ENCODE measurements around the gene ANKFY1.

The ANKFY1 gene

DNA sequence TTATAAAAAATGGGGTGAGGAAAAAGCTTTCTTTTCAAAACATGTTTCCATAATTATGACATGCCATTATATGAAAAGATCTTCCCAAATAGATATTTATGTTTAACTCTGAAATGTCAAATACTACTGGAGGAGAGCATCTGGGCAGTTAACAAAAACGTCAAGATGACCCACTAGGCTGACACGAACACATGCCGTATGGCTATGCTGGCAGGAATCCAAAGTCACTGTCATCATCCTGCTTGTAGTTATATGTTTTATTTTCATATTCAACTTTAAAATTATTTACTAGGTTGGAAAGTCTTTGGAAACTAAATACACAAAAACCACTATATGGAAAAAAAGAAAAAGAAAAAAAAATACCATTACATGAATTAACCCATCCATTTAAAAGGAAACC is 27.3 kb downstream of the ANKFY1 start:
- DNase-seq: no peak
- Histone ChIP-seq H3K36me3 (peaks cover under 1% of the 10 kb centered on the region), H3K4me3 (ENCODE audit: low read depth, low read length) (no peak overlapping the region), H3K4me1 (no peaks in the 10 kb centered on the region), H3K9me3 (no peaks in the 10 kb centered on the region), H3K27me3 (no peaks in the 10 kb centered on the region)
- TF ChIP-seq, protein P1, sequence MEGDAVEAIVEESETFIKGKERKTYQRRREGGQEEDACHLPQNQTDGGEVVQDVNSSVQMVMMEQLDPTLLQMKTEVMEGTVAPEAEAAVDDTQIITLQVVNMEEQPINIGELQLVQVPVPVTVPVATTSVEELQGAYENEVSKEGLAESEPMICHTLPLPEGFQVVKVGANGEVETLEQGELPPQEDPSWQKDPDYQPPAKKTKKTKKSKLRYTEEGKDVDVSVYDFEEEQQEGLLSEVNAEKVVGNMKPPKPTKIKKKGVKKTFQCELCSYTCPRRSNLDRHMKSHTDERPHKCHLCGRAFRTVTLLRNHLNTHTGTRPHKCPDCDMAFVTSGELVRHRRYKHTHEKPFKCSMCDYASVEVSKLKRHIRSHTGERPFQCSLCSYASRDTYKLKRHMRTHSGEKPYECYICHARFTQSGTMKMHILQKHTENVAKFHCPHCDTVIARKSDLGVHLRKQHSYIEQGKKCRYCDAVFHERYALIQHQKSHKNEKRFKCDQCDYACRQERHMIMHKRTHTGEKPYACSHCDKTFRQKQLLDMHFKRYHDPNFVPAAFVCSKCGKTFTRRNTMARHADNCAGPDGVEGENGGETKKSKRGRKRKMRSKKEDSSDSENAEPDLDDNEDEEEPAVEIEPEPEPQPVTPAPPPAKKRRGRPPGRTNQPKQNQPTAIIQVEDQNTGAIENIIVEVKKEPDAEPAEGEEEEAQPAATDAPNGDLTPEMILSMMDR (IDR thresholded peaks at IDR 0.05; ENCODE audit: low read depth, low read length): no peak

DNA sequence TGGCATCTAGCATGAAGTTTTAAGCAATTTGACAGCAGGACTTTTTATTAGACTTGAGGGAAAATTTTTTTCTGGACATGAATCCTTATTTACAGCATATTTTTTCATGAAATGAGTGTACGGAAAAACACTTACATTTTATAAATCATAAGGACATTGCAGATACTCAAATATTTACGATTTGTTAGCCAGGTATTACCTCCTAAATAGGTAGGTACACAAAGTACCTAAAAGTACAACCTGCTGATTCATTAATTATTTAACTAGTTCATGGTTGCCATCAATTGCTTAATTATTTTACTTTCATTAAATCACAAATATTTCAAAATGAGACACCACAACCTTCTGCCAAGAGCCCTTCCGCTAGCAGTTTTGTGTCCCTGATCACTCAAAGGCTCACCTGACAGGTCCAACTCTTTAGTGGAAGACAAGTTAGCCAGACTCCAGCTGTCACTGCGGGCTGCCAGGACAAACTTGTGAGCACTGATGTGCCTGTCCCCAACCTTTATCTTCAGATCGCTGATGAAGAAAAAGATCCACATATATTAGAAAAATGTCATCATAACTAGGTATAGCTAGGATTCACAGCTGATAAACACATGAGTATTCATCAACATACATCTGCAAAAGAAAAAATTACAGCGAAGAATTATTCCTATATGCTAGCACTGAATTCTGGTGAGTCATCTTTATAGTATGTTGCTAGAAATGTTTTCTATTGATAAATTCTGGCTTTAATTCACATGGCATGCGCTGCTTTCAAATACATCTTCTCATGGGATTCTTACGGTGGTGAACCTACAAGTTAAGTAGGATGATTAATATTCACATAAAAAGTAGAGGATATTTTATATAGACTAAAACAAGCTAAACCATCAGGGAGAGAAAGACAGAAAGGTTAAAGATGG is 28.2 kb downstream of the ANKFY1 start:
- no peak for DNase-seq
- Histone ChIP-seq H3K4me3 (ENCODE audit: low read depth, low read length) (no peak overlapping the region), H3K9me3 (no peaks in the 10 kb centered on the region), H3K36me3 (no peaks in the 10 kb centered on the region; the same call in none of the 2 replicates), H3K27me3 (no peaks in the 10 kb centered on the region), H3K4me1 (no peaks in the 10 kb centered on the region)
- TF ChIP-seq, protein P1 (IDR thresholded peaks at IDR 0.05; ENCODE audit: low read depth, low read length): no peak

DNA sequence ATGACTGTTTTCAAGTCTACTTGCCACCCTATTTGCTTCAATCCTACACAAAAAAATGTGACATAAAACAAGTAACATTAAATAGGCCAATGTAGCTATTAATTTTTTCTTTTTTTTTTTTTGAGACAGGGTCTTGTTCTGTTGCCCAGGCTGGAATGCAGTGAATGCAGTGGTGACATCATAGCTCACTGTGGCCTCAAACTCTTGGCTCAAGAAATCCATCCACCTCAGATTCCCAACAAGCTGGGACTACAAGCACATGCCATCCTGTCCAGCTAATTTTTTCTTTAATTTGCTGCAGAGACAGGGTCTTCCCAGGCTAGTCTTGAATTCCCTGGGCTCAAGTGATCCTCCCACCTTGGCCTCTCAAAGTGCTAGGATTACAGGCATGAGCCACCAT is 29.4 kb downstream of the ANKFY1 start:
- no peak for DNase-seq
- Histone ChIP-seq H3K4me1 (no peaks in the 10 kb centered on the region), H3K9me3 (no peaks in the 10 kb centered on the region), H3K4me3 (ENCODE audit: low read depth, low read length) (no peak overlapping the region), H3K36me3 (no peaks in the 10 kb centered on the region; the same call in 1 of the 2 replicates), H3K27me3 (no peaks in the 10 kb centered on the region)
- TF ChIP-seq, protein P1 (IDR thresholded peaks at IDR 0.05; ENCODE audit: low read depth, low read length): no peak

DNA sequence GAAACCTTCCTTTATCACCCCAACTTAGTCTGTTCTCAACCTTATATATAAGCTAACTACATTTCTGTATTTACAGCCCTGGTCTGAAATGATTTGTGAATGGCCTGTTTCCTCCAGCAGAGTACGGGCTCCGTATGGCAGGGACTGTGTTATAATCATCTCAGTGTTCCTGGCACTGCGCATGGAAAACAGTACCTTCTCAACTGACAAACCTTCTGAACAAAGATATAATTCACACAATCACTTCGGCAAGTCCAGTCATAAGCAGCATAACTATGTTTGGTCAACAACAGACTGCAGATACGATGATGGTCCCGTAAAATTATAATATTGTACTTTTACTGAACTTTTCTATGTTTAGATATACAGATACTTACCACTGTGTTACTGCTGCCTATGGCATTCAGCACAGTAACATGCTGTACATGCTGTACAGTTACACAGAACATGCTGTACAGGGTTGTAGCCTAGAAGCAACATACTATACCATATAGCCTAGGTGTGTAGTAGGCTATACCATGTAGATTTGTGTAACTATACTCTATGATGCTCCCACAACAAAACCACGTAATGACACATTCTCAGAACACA is 30.0 kb downstream of the ANKFY1 start:
- TF ChIP-seq, protein P1 (IDR thresholded peaks at IDR 0.05; ENCODE audit: low read depth, low read length): no peak
- H3K4me1 ChIP-seq: no peaks in the 10 kb centered on the region
- H3K27me3 ChIP-seq: no peaks in the 10 kb centered on the region
- no peak for DNase-seq
- no peak overlapping the region for H3K4me3 ChIP-seq (ENCODE audit: low read depth, low read length)
- no peaks in the 10 kb centered on the region; the same call in none of the 2 replicates for H3K36me3 ChIP-seq
- no peaks in the 10 kb centered on the region for H3K9me3 ChIP-seq

DNA sequence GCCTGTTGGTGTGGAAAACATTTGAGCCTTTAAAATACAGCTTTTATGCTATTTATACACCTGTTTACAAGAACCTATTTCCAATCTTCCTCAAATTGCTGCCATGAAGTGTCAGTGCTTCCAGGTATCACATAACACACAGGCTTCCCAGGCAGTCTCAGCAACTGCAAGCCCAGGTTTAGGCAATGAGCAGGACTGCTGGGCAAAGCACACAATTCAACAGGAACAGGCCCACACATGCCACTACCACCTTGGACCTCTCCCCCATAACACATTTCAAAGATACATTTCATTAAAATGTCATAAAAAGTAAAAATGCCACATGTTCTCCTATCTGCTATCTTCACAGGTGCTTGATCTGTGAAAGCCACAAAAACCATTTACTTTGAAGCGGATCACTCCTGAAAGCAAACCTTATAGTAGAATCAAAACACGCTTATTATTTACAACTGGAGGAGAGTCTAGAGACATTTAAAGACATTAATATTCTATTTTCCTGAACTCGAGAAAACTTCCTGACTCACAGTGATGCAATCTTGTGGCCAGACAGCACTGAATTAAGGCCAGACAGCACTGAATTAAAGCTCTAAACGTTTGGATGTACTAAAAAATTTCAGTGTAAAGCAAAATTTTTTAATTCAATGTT is 31.5 kb downstream of the ANKFY1 start:
- Histone ChIP-seq H3K4me1 (no peaks in the 10 kb centered on the region), H3K9me3 (no peaks in the 10 kb centered on the region), H3K4me3 (ENCODE audit: low read depth, low read length) (no peak overlapping the region), H3K27me3 (no peaks in the 10 kb centered on the region), H3K36me3 (no peaks in the 10 kb centered on the region; the same call in none of the 2 replicates)
- DNase-seq: no peak
- TF ChIP-seq, protein P1 (IDR thresholded peaks at IDR 0.05; ENCODE audit: low read depth, low read length): no peak

Data from BE2C (cell line).